CD4-positive, alpha-beta T cell treated with Interleukin-15 for 1 hour (primary cell): ENCODE data around the gene ANKEF1.

Experiments
- DNase-seq: peaks from one replicate; pipeline ENCODE4 v3.0.0-alpha.2; 2020

ANKEF1 gene

GRCh38 chr20:10090588-10091166 lies 55.9 kb downstream of the ANKEF1 start:
- DNase-seq, result peak; percentile 17

- no peak for DNase-seq
These were observed 58.4 kb downstream of the ANKEF1 start for GRCh38 chr20:10093087-10093591.

- DNase-seq, result no peak
These were observed 59.9 kb downstream of the ANKEF1 start for GRCh38 chr20:10094566-10095173.

- no peak for DNase-seq
These were observed 62.0 kb downstream of the ANKEF1 start for GRCh38 chr20:10096790-10097189.

GRCh38 chr20:10105046-10105445 lies 70.3 kb downstream of the ANKEF1 start:
- DNase-seq, result no peak
